ENCODE data around the gene R3HDM2.
A peak's percentile ranks its signal among the peaks of the same experiment; 100 is the strongest.

Gene R3HDM2

GRCh38 chr12:57260366-57260765, 170.5 kb downstream of the R3HDM2 start:
- DNase-seq (ENCODE audit: low read depth, low spot score) = no peak
- H3K4me3 ChIP-seq (ENCODE audit: low read length) = no peak overlapping the region

- no peak for DNase-seq (ENCODE audit: low read depth, low spot score)
- H3K4me3 ChIP-seq (ENCODE audit: low read length) = no peak overlapping the region
These were observed 171.6 kb downstream of the R3HDM2 start for GRCh38 chr12:57258977-57259970.

GRCh38 chr12:57255916-57256315, 174.9 kb downstream of the R3HDM2 start:
- H3K4me3 ChIP-seq (ENCODE audit: low read length) = no peak overlapping the region
- no peak for DNase-seq (ENCODE audit: low read depth, low spot score)

GRCh38 chr12:57254506-57255280, 176.2 kb downstream of the R3HDM2 start:
- no peak for DNase-seq (ENCODE audit: low read depth, low spot score)
- H3K4me3 ChIP-seq (ENCODE audit: low read length) = no peak overlapping the region

- no peak for DNase-seq (ENCODE audit: low read depth, low spot score)
- H3K4me3 ChIP-seq (ENCODE audit: low read length) = no peak within 1 kb of the TSS
These were observed 179.9 kb downstream of the R3HDM2 start, which contains the start of gene STAC3 for GRCh38 chr12:57250956-57251355. STAC3 (minus strand) TSS chr12:57251187; CDS start chr12:57249636, 1,551 bp downstream.

- DNase-seq (ENCODE audit: low read depth, low spot score) = no peak
- H3K4me3 ChIP-seq (ENCODE audit: low read length) = no peak overlapping the region
These were observed 180.3 kb downstream of the R3HDM2 start for GRCh38 chr12:57250541-57250940.

- DNase-seq (ENCODE audit: low read depth, low spot score) = no peak
- H3K4me3 ChIP-seq (ENCODE audit: low read length) = peak overlapping the region; percentile 6
These were observed 181.7 kb downstream of the R3HDM2 start for GRCh38 chr12:57248934-57249742.

- H3K4me3 ChIP-seq (ENCODE audit: low read length) = no peak overlapping the region
- no peak for DNase-seq (ENCODE audit: low read depth, low spot score)
These were observed 183.8 kb downstream of the R3HDM2 start for GRCh38 chr12:57247041-57247440.

- DNase-seq (ENCODE audit: low read depth, low spot score) = no peak
- H3K4me3 ChIP-seq (ENCODE audit: low read length) = no peak overlapping the region
These were observed 186.5 kb downstream of the R3HDM2 start for GRCh38 chr12:57244312-57244696.

- peak; percentile 75 for DNase-seq (ENCODE audit: low read depth, low spot score)
- H3K4me3 ChIP-seq (ENCODE audit: low read length) = peak overlapping the region; percentile 48
These were observed 187.1 kb downstream of the R3HDM2 start for GRCh38 chr12:57243521-57244311.

- peak overlapping the region; percentile 48 for H3K4me3 ChIP-seq (ENCODE audit: low read length)
- peak; percentile 67 for DNase-seq (ENCODE audit: low read depth, low spot score)
These were observed 188.0 kb downstream of the R3HDM2 start for GRCh38 chr12:57242691-57243454.

- no peak for DNase-seq (ENCODE audit: low read depth, low spot score)
These were observed 188.5 kb downstream of the R3HDM2 start for GRCh38 chr12:57242329-57242690.

GRCh38 chr12:57241402-57242310, 189.2 kb downstream of the R3HDM2 start:
- no peak overlapping the region for H3K4me3 ChIP-seq (ENCODE audit: low read length)
- DNase-seq (ENCODE audit: low read depth, low spot score) = no peak

More at GRCh38 chr12:57242329-57242690, 188.5 kb downstream of the R3HDM2 start:
- no peak overlapping the region for H3K4me3 ChIP-seq (ENCODE audit: low read length)

- peak overlapping the region; percentile 65 for H3K4me3 ChIP-seq (ENCODE audit: low read length)
- DNase-seq (ENCODE audit: low read depth, low spot score) = no peak
These were observed 189.9 kb downstream of the R3HDM2 start for GRCh38 chr12:57240926-57241401.

- peak; percentile 76 for DNase-seq (ENCODE audit: low read depth, low spot score)
- H3K4me3 ChIP-seq (ENCODE audit: low read length) = peak overlapping the region; percentile 65
These were observed 190.5 kb downstream of the R3HDM2 start for GRCh38 chr12:57240066-57240921.

GRCh38 chr12:57239587-57240065, 191.2 kb downstream of the R3HDM2 start:
- DNase-seq (ENCODE audit: low read depth, low spot score) = no peak
- H3K4me3 ChIP-seq (ENCODE audit: low read length) = peak overlapping the region; percentile 65
